Measurements from ENCODE around the gene CFAP20DC. TPM values are rescaled to one million over a fixed set of nuclear protein-coding genes. Genes with fewer than 3 reads are reported as not detected.
A peak's percentile ranks its signal among the peaks of the same experiment; 100 is the strongest.
"Not testable (repeated sequence)": the region's sequence is repeated elsewhere in the genome, so short reads cannot be mapped to it uniquely, and the experiment has no call there.

The CFAP20DC gene
- 0.18 TPM for total RNA-seq

GRCh38 chr3:59049671-59050331 is at the start of gene CFAP20DC:
CFAP20DC (minus strand) TSS chr3:59050025; CDS start chr3:59049631, 394 bp downstream.
- DNase-seq (ENCODE audit: low spot score) = peak; percentile 87

- not testable (repeated sequence) for DNase-seq (ENCODE audit: low spot score)
Measured at GRCh38 chr3:59098516-59098915, 48.7 kb upstream of the CFAP20DC start.

- no peak for DNase-seq (ENCODE audit: low spot score)
Measured at GRCh38 chr3:59094446-59094845, 44.6 kb upstream of the CFAP20DC start.

GRCh38 chr3:59093521-59093920 is 43.7 kb upstream of the CFAP20DC start:
- DNase-seq (ENCODE audit: low spot score) = no peak

GRCh38 chr3:59088761-59089160 is 38.9 kb upstream of the CFAP20DC start:
- no peak for DNase-seq (ENCODE audit: low spot score)

GRCh38 chr3:59085976-59086375 is 36.2 kb upstream of the CFAP20DC start:
- DNase-seq (ENCODE audit: low spot score) = no peak

GRCh38 chr3:59084583-59084982 is 34.8 kb upstream of the CFAP20DC start:
- no peak for DNase-seq (ENCODE audit: low spot score)

- DNase-seq (ENCODE audit: low spot score) = no peak
Measured at GRCh38 chr3:59082106-59082505, 32.3 kb upstream of the CFAP20DC start.

- DNase-seq (ENCODE audit: low spot score) = no peak
Measured at GRCh38 chr3:59081071-59081470, 31.2 kb upstream of the CFAP20DC start.

GRCh38 chr3:59079962-59080361 is 30.1 kb upstream of the CFAP20DC start:
- DNase-seq (ENCODE audit: low spot score) = no peak

- no peak for DNase-seq (ENCODE audit: low spot score)
Measured at GRCh38 chr3:59074764-59075163, 24.9 kb upstream of the CFAP20DC start.

GRCh38 chr3:59072681-59073080 is 22.9 kb upstream of the CFAP20DC start:
- DNase-seq (ENCODE audit: low spot score) = no peak

- DNase-seq (ENCODE audit: low spot score) = no peak
Measured at GRCh38 chr3:59069838-59070237, 20.0 kb upstream of the CFAP20DC start.

GRCh38 chr3:59065240-59065639 is 15.4 kb upstream of the CFAP20DC start:
- DNase-seq (ENCODE audit: low spot score) = no peak

- DNase-seq (ENCODE audit: low spot score) = no peak
Measured at GRCh38 chr3:59064728-59065127, 14.9 kb upstream of the CFAP20DC start.

- DNase-seq (ENCODE audit: low spot score) = no peak
Measured at GRCh38 chr3:59064276-59064675, 14.5 kb upstream of the CFAP20DC start.

- DNase-seq (ENCODE audit: low spot score) = no peak
Measured at GRCh38 chr3:59056706-59057105, 6.9 kb upstream of the CFAP20DC start.

GRCh38 chr3:59052803-59053411 is 3.1 kb upstream of the CFAP20DC start:
- no peak for DNase-seq (ENCODE audit: low spot score)

GRCh38 chr3:59050811-59051414 is 1.1 kb upstream of the CFAP20DC start:
- DNase-seq (ENCODE audit: low spot score) = not testable (repeated sequence)

GRCh38 chr3:59046839-59047238 is 3.0 kb downstream of the CFAP20DC start:
- DNase-seq (ENCODE audit: low spot score) = no peak

- DNase-seq (ENCODE audit: low spot score) = no peak
Measured at GRCh38 chr3:59043391-59043790, 6.4 kb downstream of the CFAP20DC start.

- DNase-seq (ENCODE audit: low spot score) = no peak
Measured at GRCh38 chr3:59040902-59041301, 8.9 kb downstream of the CFAP20DC start.

- no peak for DNase-seq (ENCODE audit: low spot score)
Measured at GRCh38 chr3:59027607-59028006, 22.2 kb downstream of the CFAP20DC start.
